ENCODE data around the gene VRK1.

VRK1 gene

DNA sequence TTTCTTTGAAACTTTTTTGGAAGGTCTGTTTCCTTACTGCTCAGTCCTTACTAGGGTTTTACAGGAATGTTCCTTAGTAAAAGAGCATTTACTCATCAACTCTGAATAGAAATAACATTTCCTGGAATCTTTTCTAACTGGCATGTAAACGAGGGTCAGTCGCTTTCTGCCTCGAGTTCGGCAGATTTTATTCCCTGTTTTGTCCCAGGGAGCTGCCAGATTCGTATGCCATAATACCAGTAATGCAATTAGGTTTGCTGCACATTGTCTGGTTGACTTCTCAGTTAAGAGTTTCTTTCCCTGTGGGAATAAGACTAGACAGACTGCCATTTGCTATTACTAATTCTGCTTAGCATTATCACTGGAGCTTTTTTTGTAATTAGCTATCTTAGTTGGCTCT lies 91.9 kb downstream of the VRK1 start:
- Histone ChIP-seq H3K36me3 (ENCODE audit: control insufficient read depth, insufficient read depth, low read length) (no peaks in the 10 kb centered on the region), H3K27me3 (replicated peaks; ENCODE audit: control insufficient read depth, insufficient read depth, low read length) (no peaks in the 10 kb centered on the region), H3K4me3 (replicated peaks; ENCODE audit: low read depth, low read length) (no peak overlapping the region)
- DNase-seq (ENCODE audit: extremely low read depth, insufficient read length), result no peak
- no peak for TF ChIP-seq CTCF (IDR thresholded peaks at IDR 0.05; ENCODE audit: insufficient read depth, low read length, poor library complexity, severe bottlenecking)

DNA sequence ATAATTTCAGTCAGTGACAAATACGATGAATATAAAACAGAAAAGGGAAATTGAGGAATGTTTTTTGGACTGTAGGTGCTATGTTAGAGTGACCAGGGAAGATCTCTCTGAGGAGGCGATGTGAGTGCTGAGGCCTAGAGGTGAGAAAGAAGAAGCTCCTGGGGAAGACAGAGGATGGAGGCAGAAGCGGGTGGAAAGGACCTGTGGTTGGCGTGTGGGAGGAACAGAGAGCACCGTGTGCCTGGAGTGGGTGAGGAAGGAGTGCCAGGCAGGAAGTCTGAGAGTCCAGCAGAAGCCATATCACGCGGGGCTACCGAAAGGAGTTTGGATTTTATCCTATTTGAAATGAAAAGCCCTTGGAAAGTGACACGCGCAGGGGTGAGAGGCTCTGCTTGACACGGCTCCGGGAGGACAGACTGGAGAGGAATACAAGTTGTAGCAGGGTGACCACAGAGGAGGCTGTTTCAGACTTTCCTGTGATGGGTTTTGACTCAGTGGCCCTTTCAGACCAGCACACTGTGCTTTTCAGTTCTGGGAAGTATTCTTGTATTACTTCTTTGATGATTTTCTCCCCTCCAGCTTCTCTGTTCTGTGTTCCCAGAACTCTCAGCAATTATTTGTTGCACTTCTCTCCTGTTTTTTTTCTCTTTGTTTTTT lies 96.9 kb downstream of the VRK1 start:
- TF ChIP-seq CTCF (IDR thresholded peaks at IDR 0.05; ENCODE audit: insufficient read depth, low read length, poor library complexity, severe bottlenecking), result no peak
- Histone ChIP-seq H3K4me3 (replicated peaks; ENCODE audit: low read depth, low read length) (no peak overlapping the region), H3K27me3 (replicated peaks; ENCODE audit: control insufficient read depth, insufficient read depth, low read length) (no peaks in the 10 kb centered on the region)

DNA sequence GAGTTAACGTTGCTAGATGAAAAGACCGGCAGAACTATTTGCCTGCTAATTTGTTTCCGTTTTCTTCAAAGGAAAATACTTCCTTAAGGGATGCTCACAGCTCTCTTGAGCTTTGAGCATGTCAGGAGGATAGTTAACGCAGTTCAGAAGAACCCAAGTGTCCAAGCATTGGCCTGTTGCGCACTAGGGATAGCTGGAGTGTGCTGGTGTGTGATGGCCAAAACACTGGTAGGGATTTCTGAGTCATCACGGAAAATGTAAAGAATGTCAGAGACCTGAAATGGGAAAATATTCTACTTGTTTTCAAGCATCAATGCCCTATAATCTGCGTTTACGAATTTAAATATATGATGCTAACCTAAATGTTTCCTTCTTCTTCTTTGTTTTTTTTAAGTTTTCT lies 97.8 kb downstream of the VRK1 start:
- no peaks in the 10 kb centered on the region for H3K36me3 ChIP-seq (ENCODE audit: control insufficient read depth, insufficient read depth, low read length)
- no peak for TF ChIP-seq CTCF (IDR thresholded peaks at IDR 0.05; ENCODE audit: insufficient read depth, low read length, poor library complexity, severe bottlenecking)
- no peak overlapping the region for H3K4me3 ChIP-seq (replicated peaks; ENCODE audit: low read depth, low read length)
- no peak for DNase-seq (ENCODE audit: extremely low read depth, insufficient read length)
- H3K27me3 ChIP-seq (replicated peaks; ENCODE audit: control insufficient read depth, insufficient read depth, low read length), result no peaks in the 10 kb centered on the region

More for the DNA sequence above, 96.9 kb downstream of the VRK1 start:
- no peak for DNase-seq (ENCODE audit: extremely low read depth, insufficient read length)
- no peaks in the 10 kb centered on the region for H3K36me3 ChIP-seq (ENCODE audit: control insufficient read depth, insufficient read depth, low read length)

DNA sequence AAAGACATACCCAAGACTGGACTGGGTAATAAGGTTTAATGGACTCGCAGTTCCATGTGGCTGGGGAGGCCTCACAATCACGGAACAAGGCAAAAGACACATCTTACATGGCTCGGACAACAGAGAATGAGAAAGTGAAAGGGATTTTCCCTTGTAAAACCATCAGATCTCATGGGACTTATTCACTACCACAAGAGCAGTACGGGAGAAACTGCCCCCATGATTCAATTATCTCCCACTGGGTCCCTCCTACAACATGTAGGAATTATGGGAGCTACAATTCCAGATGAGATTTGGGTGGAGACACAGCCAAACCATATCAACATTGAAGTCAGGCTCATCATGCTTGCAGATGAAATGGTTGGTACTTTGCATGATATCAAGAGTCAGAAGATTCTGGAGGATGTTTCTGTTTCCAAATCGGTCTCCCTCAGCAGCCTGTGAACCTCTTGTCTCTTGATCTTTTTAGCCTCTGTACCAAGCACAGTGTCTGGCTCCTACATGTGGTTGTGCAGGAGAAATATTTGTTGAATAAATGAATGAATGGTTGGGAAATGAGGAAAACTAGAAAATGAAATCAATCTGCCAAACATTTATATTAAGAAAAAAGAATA lies 98.6 kb downstream of the VRK1 start:
- no peak for DNase-seq (ENCODE audit: extremely low read depth, insufficient read length)
- Histone ChIP-seq H3K4me3 (replicated peaks; ENCODE audit: low read depth, low read length) (no peak overlapping the region), H3K27me3 (replicated peaks; ENCODE audit: control insufficient read depth, insufficient read depth, low read length) (no peaks in the 10 kb centered on the region), H3K36me3 (ENCODE audit: control insufficient read depth, insufficient read depth, low read length) (no peaks in the 10 kb centered on the region)
- TF ChIP-seq CTCF (IDR thresholded peaks at IDR 0.05; ENCODE audit: insufficient read depth, low read length, poor library complexity, severe bottlenecking), result no peak

DNA sequence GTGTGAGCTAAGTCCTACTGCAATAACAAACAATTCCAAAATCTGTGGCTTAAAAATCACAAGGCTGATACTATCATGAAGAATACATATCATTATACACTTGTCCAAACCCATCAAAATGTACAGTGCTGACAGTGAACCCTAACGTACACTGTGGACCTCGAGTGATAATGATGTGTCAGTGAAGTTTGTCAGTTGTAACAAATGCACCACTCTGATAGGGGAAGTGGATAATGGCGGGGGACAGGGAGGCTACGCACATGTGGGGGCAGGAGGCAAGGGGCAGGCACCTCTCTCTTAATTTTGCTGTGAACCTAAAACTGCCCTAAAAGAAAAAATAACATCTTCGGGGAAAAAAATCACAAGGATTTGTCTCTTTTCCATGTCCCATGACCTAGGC lies 100.0 kb downstream of the VRK1 start:
- Histone ChIP-seq H3K4me3 (replicated peaks; ENCODE audit: low read depth, low read length) (no peak overlapping the region), H3K36me3 (ENCODE audit: control insufficient read depth, insufficient read depth, low read length) (no peaks in the 10 kb centered on the region), H3K27me3 (replicated peaks; ENCODE audit: control insufficient read depth, insufficient read depth, low read length) (no peaks in the 10 kb centered on the region)
- no peak for DNase-seq (ENCODE audit: extremely low read depth, insufficient read length)
- no peak for TF ChIP-seq CTCF (IDR thresholded peaks at IDR 0.05; ENCODE audit: insufficient read depth, low read length, poor library complexity, severe bottlenecking)
